SK-N-DZ (cell line): Measurements from ENCODE around the gene DOCK6.
"Not testable (repeated sequence)": the region's sequence is repeated elsewhere in the genome, so short reads cannot be mapped to it uniquely, and the experiment has no call there.

Experiments
- DNase-seq: peaks from one replicate; pipeline ENCODE4 v3.0.0-alpha.2; 2015; ENCODE audit warnings: low spot score

DOCK6 gene

GRCh38 chr19:11196406-11197287, 65.7 kb downstream of the DOCK6 start:
- DNase-seq: no peak

GRCh38 chr19:11195681-11196080, 66.6 kb downstream of the DOCK6 start:
- DNase-seq: no peak

- no peak for DNase-seq
Measured at GRCh38 chr19:11194656-11195558, 67.4 kb downstream of the DOCK6 start.

- DNase-seq: no peak
Measured at GRCh38 chr19:11194173-11194572, 68.2 kb downstream of the DOCK6 start.

- no peak for DNase-seq
Measured at GRCh38 chr19:11192957-11193939, 69.1 kb downstream of the DOCK6 start.

- DNase-seq: no peak
Measured at GRCh38 chr19:11191934-11192333, 70.4 kb downstream of the DOCK6 start.

- DNase-seq: no peak
Measured at GRCh38 chr19:11191273-11191755, 71.0 kb downstream of the DOCK6 start.

GRCh38 chr19:11190501-11190900, 71.8 kb downstream of the DOCK6 start:
- no peak for DNase-seq

- no peak for DNase-seq
Measured at GRCh38 chr19:11187441-11187840, 74.9 kb downstream of the DOCK6 start.

- no peak for DNase-seq
Measured at GRCh38 chr19:11182994-11183393, 79.3 kb downstream of the DOCK6 start.

- no peak for DNase-seq
Measured at GRCh38 chr19:11181488-11181887, 80.8 kb downstream of the DOCK6 start.

GRCh38 chr19:11180975-11181374, 81.3 kb downstream of the DOCK6 start:
- not testable (repeated sequence) for DNase-seq

- DNase-seq: no peak
Measured at GRCh38 chr19:11180346-11180745, 82.0 kb downstream of the DOCK6 start.

- no peak for DNase-seq
Measured at GRCh38 chr19:11179716-11180297, 82.5 kb downstream of the DOCK6 start.

- DNase-seq: not testable (repeated sequence)
Measured at GRCh38 chr19:11179145-11179465, 83.2 kb downstream of the DOCK6 start.

- no peak for DNase-seq
Measured at GRCh38 chr19:11177592-11177991, 84.7 kb downstream of the DOCK6 start.

GRCh38 chr19:11176466-11177193, 85.7 kb downstream of the DOCK6 start:
- no peak for DNase-seq

- DNase-seq: no peak
Measured at GRCh38 chr19:11175920-11176319, 86.4 kb downstream of the DOCK6 start.

- DNase-seq: no peak
Measured at GRCh38 chr19:11174336-11174735, 88.0 kb downstream of the DOCK6 start.

- no peak for DNase-seq
Measured at GRCh38 chr19:11173516-11174155, 88.7 kb downstream of the DOCK6 start.
